LNCAP (cell line): Measurements from ENCODE around the gene C1GALT1C1L.

Experiments used
- CTCF ChIP-seq: fragments of 450-650 bp; IDR thresholded peaks from 2 replicates; pipeline ENCODE4 v1.5.1; 2017; ENCODE audit warnings: mild to moderate bottlenecking

C1GALT1C1L gene

GRCh38 chr2:43689999-43690398, 13.8 kb upstream of the C1GALT1C1L start:
- TF ChIP-seq CTCF = no peak

- TF ChIP-seq CTCF = no peak
Observed at GRCh38 chr2:43685357-43685756, 9.1 kb upstream of the C1GALT1C1L start.

GRCh38 chr2:43675646-43676321, 445 bp downstream of the C1GALT1C1L start:
- TF ChIP-seq CTCF = no peak

- TF ChIP-seq CTCF = no peak
Observed at GRCh38 chr2:43657241-43657640, 19.0 kb downstream of the C1GALT1C1L start.

GRCh38 chr2:43653506-43653905, 22.7 kb downstream of the C1GALT1C1L start:
- TF ChIP-seq CTCF = no peak

- no peak for TF ChIP-seq CTCF
Observed at GRCh38 chr2:43648994-43649701, 27.1 kb downstream of the C1GALT1C1L start.

- TF ChIP-seq CTCF = no peak
Observed at GRCh38 chr2:43643680-43644079, 32.5 kb downstream of the C1GALT1C1L start.
